ENCODE measurements around the gene NLRX1.
"Not testable (repeated sequence)": the region's sequence is repeated elsewhere in the genome, so short reads cannot be mapped to it uniquely, and the experiment has no call there.

NLRX1 gene

GRCh38 chr11:119181677-119182412 is 13.3 kb downstream of the NLRX1 start:
- intact Hi-C loops (cut with DNase I), result no loop called here
- no peak for DNase-seq

- peak in 1 of 10 donors; percentile 14 for DNase-seq
- intact Hi-C loops (cut with DNase I), result not testable (repeated sequence)
These were observed 15.9 kb downstream of the NLRX1 start for GRCh38 chr11:119184399-119184798.

- intact Hi-C loops (cut with DNase I), result no loop called here
- peak in 1 of 10 donors; percentile 59 for DNase-seq
These were observed 17.6 kb downstream of the NLRX1 start for GRCh38 chr11:119185981-119186634.

- DNase-seq, result peak in 2 of 10 donors; percentile 58 to 77
- intact Hi-C loops (cut with DNase I), result no loop called here
These were observed 18.8 kb downstream of the NLRX1 start for GRCh38 chr11:119187123-119187892.

- DNase-seq, result peak in 2 of 10 donors; percentile 26 to 71
- intact Hi-C loops (cut with DNase I), result no loop called here
These were observed 19.5 kb downstream of the NLRX1 start for GRCh38 chr11:119188067-119188466.

- intact Hi-C loops (cut with DNase I), result no loop called here
These were observed 20.4 kb downstream of the NLRX1 start for GRCh38 chr11:119188887-119189286.

GRCh38 chr11:119189393-119189792 is 20.9 kb downstream of the NLRX1 start:
- peak in 1 of 10 donors; percentile 11 for DNase-seq
- intact Hi-C loops (cut with DNase I), result no loop called here

More at GRCh38 chr11:119188887-119189286, 20.4 kb downstream of the NLRX1 start:
- peak in 2 of 10 donors; percentile 21 to 71 for DNase-seq

- intact Hi-C loops (cut with DNase I), result loop anchor here (10.0 kb wide), 2 partner anchors 46 to 76 kb away; partner anchors contain the start of gene ABCG4
- DNase-seq, result peak in 3 of 10 donors; percentile 31 to 71 (median 62)
These were observed 22.0 kb downstream of the NLRX1 start for GRCh38 chr11:119190531-119190930.

- intact Hi-C loops (cut with DNase I), result loop anchor here (10.0 kb wide), 2 partner anchors 46 to 76 kb away; partner anchors contain the start of gene ABCG4
- peak in 3 of 10 donors; percentile 33 to 53 (median 36) for DNase-seq
These were observed 22.7 kb downstream of the NLRX1 start for GRCh38 chr11:119191265-119191664.

GRCh38 chr11:119192111-119192510 is 23.6 kb downstream of the NLRX1 start:
- intact Hi-C loops (cut with DNase I), result loop anchor here (10.0 kb wide), 2 partner anchors 47 to 77 kb away; partner anchors contain the start of gene ABCG4
- peak in 1 of 10 donors; percentile 18 for DNase-seq

- intact Hi-C loops (cut with DNase I), result loop anchor here (10.0 kb wide), 2 partner anchors 48 to 78 kb away; partner anchors contain the start of gene ABCG4
- peak in 1 of 10 donors; percentile 51 for DNase-seq
These were observed 24.5 kb downstream of the NLRX1 start for GRCh38 chr11:119193001-119193400.

- DNase-seq, result peak in 1 of 10 donors; percentile 58
- intact Hi-C loops (cut with DNase I), result loop anchor here (10.0 kb wide), 2 partner anchors 49 to 79 kb away; partner anchors contain the start of gene ABCG4
These were observed 25.1 kb downstream of the NLRX1 start for GRCh38 chr11:119193626-119194025.

GRCh38 chr11:119194811-119195440 is 26.4 kb downstream of the NLRX1 start:
- peak in 2 of 10 donors; percentile 42 to 60 for DNase-seq
- intact Hi-C loops (cut with DNase I), result loop anchor here (10.0 kb wide), 2 partner anchors 50 to 80 kb away; partner anchors contain the start of gene ABCG4

GRCh38 chr11:119195680-119196079 is 27.2 kb downstream of the NLRX1 start:
- peak in 2 of 10 donors; percentile 68 to 76 for DNase-seq
- intact Hi-C loops (cut with DNase I), result loop anchor here (10.0 kb wide), 2 partner anchors 51 to 81 kb away; partner anchors contain the start of gene ABCG4

- intact Hi-C loops (cut with DNase I), result loop anchor here (10.0 kb wide), 2 partner anchors 52 to 82 kb away; partner anchors contain the start of gene ABCG4
These were observed 28.4 kb downstream of the NLRX1 start for GRCh38 chr11:119196833-119197483.

GRCh38 chr11:119198925-119199324 is 30.4 kb downstream of the NLRX1 start:
- intact Hi-C loops (cut with DNase I), result loop anchor here (10.0 kb wide), 2 partner anchors 54 to 84 kb away; partner anchors contain the start of gene ABCG4
- peak in 2 of 10 donors; percentile 22 to 35 for DNase-seq

More at GRCh38 chr11:119196833-119197483, 28.4 kb downstream of the NLRX1 start:
- DNase-seq, result peak in 5 of 10 donors; percentile 24 to 52 (median 37)

GRCh38 chr11:119201236-119201635 is 32.7 kb downstream of the NLRX1 start:
- intact Hi-C loops (cut with DNase I), result not testable (repeated sequence)

GRCh38 chr11:119202554-119202953 is 34.0 kb downstream of the NLRX1 start:
- intact Hi-C loops (cut with DNase I), result no loop called here
- DNase-seq, result no peak

More at GRCh38 chr11:119201236-119201635, 32.7 kb downstream of the NLRX1 start:
- not testable (repeated sequence) for DNase-seq

GRCh38 chr11:119204066-119204465 is 35.5 kb downstream of the NLRX1 start:
- intact Hi-C loops (cut with DNase I), result no loop called here
- no peak for DNase-seq

All from posterior cingulate gyrus (tissue), 11 donors.